K562 (cell line): ENCODE results near the gene QPRT. TPM values are rescaled to one million over a fixed set of nuclear protein-coding genes. Genes with fewer than 3 reads are reported as not detected.

Experiments
- ATAC-seq: fragments of 200-7000 bp; cut with Tn5 transposase; 3 replicates; pipeline ENCODE4 v1.9.1; 2020; ENCODE audit warnings: moderate library complexity
- BruUV-seq: library from RNA; stranded (reverse); fragments of 400-500 nt; replicated peaks from 2 replicates; lab custom pipeline; 2021; lab: Mats Ljungman, UMichigan
- CTCF ChIA-PET: fragments of 300-600 bp; formaldehyde crosslinking; extraction: SDS; loops from one replicate; lab custom pipeline; 2021; ENCODE audit warnings: low intra/inter-chr PET ratio; lab: Yijun Ruan, JAX
- POLR2A ChIA-PET: fragments of 300-600, 350-650 bp; sonication (Branson Sonifier 250); formaldehyde crosslinking; extraction: SDS; loops from one replicate; lab custom pipeline; 2021; ENCODE audit warnings: antibody characterized with exemption, inconsistent platforms; lab: Yijun Ruan, JAX
- DNase-seq, 4 experiments: peaks; one replicate each; pipeline versions ENCODE4 v3.0.0 to v3.0.0-alpha.2; 2011 to 2018; ENCODE audit warnings: low spot score in 3 of 4, mixed read lengths in 3 of 4; ENCODE audit errors: extremely low read depth in 1 of 4
- FAIRE-seq: peaks from 2 replicates; lab custom pipeline; 2011; peaks lifted over from hg19 to GRCh38; lab: Jason Lieb, UNC
- H2AFZ ChIP-seq: 2 replicates; pipeline ENCODE4 v1.6.0; 2011; ENCODE audit warnings: low read depth, low read length, control low read depth, inconsistent platforms
- H3K27ac ChIP-seq: fragments of 200-600 bp; 3 replicates; pipeline ENCODE4 v1.8.0; 2011; ENCODE audit warnings: low read depth, mild to moderate bottlenecking, control low read depth, inconsistent platforms, low read length, moderate library complexity, mixed read lengths; ENCODE audit errors: extremely low read depth
- H3K27me3 ChIP-seq, 2 experiments: fragments of 300-600 bp in 1 of 2; 2 replicates in 1 of 2; 3 replicates in 1 of 2; pipeline versions ENCODE4 v1.6.0 to v1.8.0; 2011; ENCODE audit warnings: inconsistent platforms in 2 of 2, low read length in 2 of 2, mild to moderate bottlenecking in 1 of 2, mixed read lengths in 1 of 2, moderate library complexity in 1 of 2; ENCODE audit not compliant: control insufficient read depth in 2 of 2, insufficient read depth in 2 of 2
- H3K36me3 ChIP-seq: fragments of 300-600 bp; 3 replicates; pipeline ENCODE4 v1.8.0; 2011; ENCODE audit warnings: mild to moderate bottlenecking, low read length, inconsistent platforms; ENCODE audit not compliant: control insufficient read depth, insufficient read depth
- H3K4me1 ChIP-seq, 2 experiments: fragments of 200-600 bp in 1 of 2; replicated peaks in 1 of 2; 2 replicates in 1 of 2; 3 replicates in 1 of 2; pipeline versions ENCODE4 v1.5.1 to v1.8.0; 2011; ENCODE audit warnings: inconsistent platforms in 2 of 2, low read length in 2 of 2, mild to moderate bottlenecking in 1 of 2, mixed read lengths in 1 of 2, moderate library complexity in 1 of 2; ENCODE audit not compliant: control insufficient read depth in 2 of 2, insufficient read depth in 2 of 2
- H3K4me2 ChIP-seq: 2 replicates; pipeline ENCODE4 v1.6.1; 2011; ENCODE audit warnings: low read length, control low read depth, inconsistent platforms, mixed read lengths; ENCODE audit not compliant: insufficient read depth
- H3K4me3 ChIP-seq: fragments of 200-600 bp; sonication (generic), shearing (Covaris generic); 2 replicates; pipeline ENCODE4 v1.5.1; 2016; ENCODE audit warnings: control low read depth, inconsistent platforms
- H3K79me2 ChIP-seq: fragments of 200-600 bp; 3 replicates; pipeline ENCODE4 v1.8.0; 2011; ENCODE audit warnings: low read length, inconsistent platforms; ENCODE audit not compliant: control insufficient read depth, insufficient read depth
- H3K9ac ChIP-seq, 2 experiments: 2 replicates each; pipeline versions ENCODE4 v1.6.0 to v1.6.1; 2011; ENCODE audit warnings: low read depth in 2 of 2, low read length in 2 of 2, control low read depth in 1 of 2, inconsistent platforms in 1 of 2, mild to moderate bottlenecking in 1 of 2, mixed read lengths in 1 of 2; ENCODE audit not compliant: insufficient read depth in 1 of 2
- H3K9me1 ChIP-seq: one replicate; pipeline ENCODE4 v1.6.0; 2011; ENCODE audit warnings: inconsistent platforms, mild to moderate bottlenecking, low read length, moderate library complexity; ENCODE audit not compliant: control insufficient read depth, insufficient read depth
- H3K9me3 ChIP-seq: replicated peaks from 2 replicates; pipeline ENCODE4 v1.5.1; 2011; ENCODE audit warnings: low read depth, low read length, inconsistent platforms; ENCODE audit not compliant: control insufficient read depth, insufficient read depth
- H4K20me1 ChIP-seq: replicated peaks from 2 replicates; pipeline ENCODE4 v1.6.1; 2011; ENCODE audit warnings: low read length, inconsistent platforms, mixed read lengths; ENCODE audit not compliant: control insufficient read depth, insufficient read depth
- CTCF ChIP-seq, 3 experiments: IDR thresholded peaks in 2 of 3; conservative IDR thresholded peaks in 1 of 3; 2 replicates each; pipeline ENCODE4 v1.5.1; 2011 to 2012; ENCODE audit warnings: low read length in 3 of 3, mild to moderate bottlenecking in 3 of 3, control low read depth in 2 of 3, improper control_type of control experiment in 1 of 3, inconsistent platforms in 1 of 3, low read depth in 1 of 3, mixed read lengths in 1 of 3, moderate library complexity in 1 of 3; ENCODE audit not compliant: insufficient read depth in 2 of 3
- HNRNPH1 ChIP-seq: fragments of 200-400 bp; formaldehyde crosslinking; optimal IDR thresholded peaks from 2 replicates; pipeline ENCODE3; 2017; ENCODE audit warnings: low read depth, mild to moderate bottlenecking, low read length, moderate library complexity
- NFIC ChIP-seq: fragments of 450-650 bp; IDR thresholded peaks from 2 replicates; pipeline ENCODE4 v1.6.1; 2017; ENCODE audit warnings: mild to moderate bottlenecking, inconsistent platforms
- WGBS: fragments of 100-300 bp; shearing (Covaris generic); methylation state at CpG from one replicate; pipeline ENCODE4 v1.1.6; 2016; ENCODE audit warnings: low coverage, mixed read lengths; ENCODE audit not compliant: insufficient coverage; ENCODE audit errors: missing lambda C conversion rate; 5-methylcytosine and 5-hydroxymethylcytosine counted together
- in situ Hi-C: fragments of 300-500 bp; cut with MboI; formaldehyde crosslinking; loops from 4 replicates; pipeline ENCODE4 v1.15.0; 2018; ENCODE audit warnings: inconsistent platforms, mixed read lengths
- intact Hi-C: fragments of 100-400 bp; cut with micrococcal nuclease; formaldehyde crosslinking; loops from 2 replicates; pipeline ENCODE4 v1.14.2; 2022
- polyA plus RNA-seq, 8 experiments: library from polyadenylated mRNA; depleted of rRNA in 4 of 8; stranded (reverse) in 5 of 8; unstranded in 3 of 8; fragments of >200 nt; fragmentation: Nextera tagmentation in 2 of 8; fragmentation: Illumina TruSeq in 1 of 8; extraction: Ambion mirVana in 2 of 8; extraction: Trizol in 1 of 8; gene quantifications; 2 replicates each; pipeline versions ENCODE4 v1.2.1 to v1.2.3, GENCODE V29; 2011 to 2014; ENCODE audit warnings: inconsistent platforms in 1 of 8, missing spikeins in 1 of 8
- total RNA-seq, 7 experiments: library from RNA; depleted of rRNA in 6 of 7; stranded (reverse); fragments of >200 nt in 6 of 7; fragmentation: Illumina TruSeq in 2 of 7; extraction: Trizol in 2 of 7; gene quantifications; 2 replicates each; pipeline versions ENCODE4 v1.2.1 to v1.2.3, GENCODE V29; 2011 to 2021; ENCODE audit warnings: low replicate concordance in 1 of 7

The QPRT gene
- total and polyA plus RNA-seq, 9 of the 15 experiments (the other 6 are each of a cell fraction or from before 2014, with no cell fraction given): 7.7 to 112 (median 64.1) TPM

GRCh38 chr16:29714972-29715371, 36.0 kb downstream of the QPRT start:
- FAIRE-seq: no peak
- POLR2A ChIA-PET: interaction anchor here (0.7 kb wide), 2 partner anchors 15 to 25 kb away, joined by 3 to 4 read pairs; no protein-coding TSS in a partner anchor
- intact Hi-C loops (loop anchor here (5.0 kb wide), 1 partner anchor 73 kb away; no protein-coding TSS in a partner anchor), in situ Hi-C loops (no loop called here)
- H2AFZ ChIP-seq: peak overlapping the region; percentile 47; the same call in 1 of the 2 replicates
- no peaks in the 10 kb centered on the region for H3K79me2 ChIP-seq
- H3K4me1 ChIP-seq: peaks cover 8 to 17% of the 10 kb centered on the region in 2 experiments
- ATAC-seq: no peak
- H3K36me3 ChIP-seq: no peaks in the 10 kb centered on the region
- no peak for DNase-seq
- no peaks in the 10 kb centered on the region for H3K9me3 ChIP-seq
- TF ChIP-seq NFIC (peak; percentile 66), CTCF (IDR thresholded peaks at IDR 0.05 in 2 of 3, conservative IDR thresholded peaks at IDR 0.05 in 1 of 3; ENCODE audit: insufficient read depth in 2 of 3, low read depth in 1 of 3, low read length in 3 of 3) (no peak), HNRNPH1 (no peak)
- TF ChIP-seq, all 486 proteins: peak for 1
- CTCF ChIA-PET: no interaction called here
- no peak overlapping the region for H3K4me3 ChIP-seq
- no peaks in the 10 kb centered on the region for H4K20me1 ChIP-seq
- H3K9me1 ChIP-seq: no peaks in the 10 kb centered on the region
- WGBS: 22% methylated on average over 1 of the region's 1 CpG
- no peaks in the 10 kb centered on the region for H3K27me3 ChIP-seq
- no TSS peak for BruUV-seq
- no peak overlapping the region for H3K27ac ChIP-seq
- H3K9ac ChIP-seq: no peak overlapping the region
- H3K4me2 ChIP-seq: no peak overlapping the region
